NCI-H1105 treated with DMSO at 0.1 percent for 48 hours (cell line): Measurements from ENCODE around the gene NR1I2.

ENCODE experiments used
- DNase-seq: peaks from one replicate; lab custom pipeline; 2025; lab: John Stamatoyannopoulos, UW

Gene NR1I2

DNA sequence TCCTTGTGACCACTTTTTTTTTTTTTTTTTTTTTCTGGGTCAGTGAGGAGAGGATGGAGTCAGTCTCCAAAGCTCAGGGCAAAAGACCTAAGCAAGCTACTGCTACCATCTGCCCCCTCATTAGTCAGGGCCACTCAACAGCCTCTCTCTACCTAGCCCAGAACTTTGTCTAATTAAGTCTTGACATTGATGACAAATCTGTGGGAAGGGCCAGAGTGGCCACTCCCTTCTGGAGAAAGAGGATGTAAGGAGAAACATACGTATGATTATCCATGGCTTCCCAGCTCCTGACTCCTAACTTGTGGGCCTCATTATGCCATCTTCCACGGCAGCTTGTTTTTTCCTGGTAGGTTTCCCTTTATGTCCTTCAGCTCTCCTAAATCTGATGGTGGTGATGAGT, 37.9 kb downstream of the NR1I2 start:
- no peak for DNase-seq

DNA sequence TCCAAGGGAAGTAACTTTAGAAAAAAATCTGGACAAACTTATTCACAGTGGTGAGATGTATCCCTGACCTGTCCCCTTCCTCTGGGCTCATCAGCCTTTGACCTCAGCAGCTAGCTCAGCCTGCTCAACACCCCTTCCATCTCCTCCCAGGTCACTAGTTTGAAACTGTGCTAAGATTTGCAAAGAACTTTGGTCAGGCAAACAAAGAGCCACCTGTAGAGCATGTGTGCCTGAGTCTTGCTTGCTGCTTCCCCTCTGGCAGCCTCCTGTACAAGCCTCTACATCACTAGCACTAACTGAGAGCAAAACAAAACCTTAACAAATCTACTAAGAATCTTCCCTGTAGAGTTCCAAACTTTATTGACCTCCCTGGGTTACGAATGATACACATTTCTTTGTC, 43.9 kb downstream of the NR1I2 start:
- no peak for DNase-seq

DNA sequence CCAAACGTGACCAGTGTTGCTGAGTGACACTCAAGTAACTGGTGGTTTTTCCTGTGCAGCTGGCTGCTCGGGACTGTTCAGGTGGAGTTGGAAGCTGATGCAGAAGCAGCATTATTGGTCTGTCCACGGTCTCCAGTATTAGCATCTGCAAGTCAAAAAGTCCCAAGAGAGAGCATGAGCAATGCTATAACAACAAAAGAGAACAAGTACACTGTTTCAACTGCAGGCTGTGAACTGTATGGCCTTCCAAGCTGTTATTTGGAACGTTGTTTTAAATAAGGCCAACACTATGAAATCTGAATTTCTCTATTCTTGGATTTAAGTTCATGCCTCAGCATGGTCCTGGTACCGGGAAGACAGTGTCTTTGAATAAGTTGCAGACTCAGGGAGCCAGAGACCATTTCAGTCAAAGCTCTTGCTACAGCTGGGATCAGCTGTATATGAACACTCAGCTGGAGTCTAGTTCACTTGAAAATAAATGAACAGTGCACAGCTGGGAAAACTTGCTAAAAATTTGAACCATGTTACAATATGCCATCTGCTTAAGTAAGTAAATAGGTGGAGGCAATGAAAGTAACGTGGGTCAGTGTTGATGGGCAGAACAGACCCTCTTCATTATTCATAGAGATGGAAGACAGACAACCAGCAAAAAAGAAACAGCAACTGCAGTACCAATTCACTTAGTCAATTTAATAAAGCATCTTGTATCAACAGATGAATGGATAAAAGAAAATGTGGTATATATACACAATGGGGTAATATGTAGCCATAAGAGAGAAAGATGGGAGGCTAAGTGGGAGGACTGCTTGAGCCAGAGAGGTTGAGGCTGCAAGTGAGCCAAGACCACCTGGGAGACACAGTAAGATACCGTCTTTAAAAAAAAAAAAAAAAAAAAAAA, 45.1 kb downstream of the NR1I2 start:
- no peak for DNase-seq

DNA sequence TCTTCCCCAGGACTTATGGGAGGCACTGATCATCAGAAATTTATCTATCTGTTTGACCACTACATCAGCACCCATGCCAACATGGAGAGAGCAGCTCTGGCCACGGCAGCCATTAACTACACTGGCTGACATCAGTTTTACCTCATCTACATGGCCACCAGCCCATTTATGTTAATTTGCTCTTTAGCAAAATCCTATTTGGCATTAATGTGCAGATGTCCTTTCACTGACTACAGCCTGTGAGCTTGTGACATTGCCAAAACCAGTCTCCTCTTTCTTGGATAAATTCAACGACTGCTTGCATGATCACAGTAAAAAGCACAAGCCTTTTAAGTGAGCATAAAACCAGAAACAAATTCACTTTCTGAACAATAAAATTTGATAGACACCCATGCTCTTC, 47.5 kb downstream of the NR1I2 start:
- DNase-seq = no peak

DNA sequence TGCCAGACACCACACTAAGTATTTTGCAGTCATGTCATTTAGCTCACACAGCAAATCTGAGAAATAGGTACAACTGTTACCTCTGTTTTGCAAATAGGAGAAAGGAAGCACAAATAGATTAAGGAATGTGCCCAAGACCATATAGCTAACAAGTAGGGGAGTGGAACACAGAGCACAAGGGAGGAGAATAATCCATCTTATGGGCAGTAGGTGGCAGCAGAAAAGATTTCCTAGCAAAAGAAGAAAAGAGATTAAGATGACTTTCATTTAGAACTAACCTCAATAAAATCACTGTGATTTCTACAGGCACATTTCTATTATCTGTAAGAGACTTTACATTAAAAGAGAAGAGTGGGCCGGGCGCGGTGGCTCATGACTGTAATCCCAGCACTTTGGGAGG, 49.1 kb downstream of the NR1I2 start:
- DNase-seq = no peak

DNA sequence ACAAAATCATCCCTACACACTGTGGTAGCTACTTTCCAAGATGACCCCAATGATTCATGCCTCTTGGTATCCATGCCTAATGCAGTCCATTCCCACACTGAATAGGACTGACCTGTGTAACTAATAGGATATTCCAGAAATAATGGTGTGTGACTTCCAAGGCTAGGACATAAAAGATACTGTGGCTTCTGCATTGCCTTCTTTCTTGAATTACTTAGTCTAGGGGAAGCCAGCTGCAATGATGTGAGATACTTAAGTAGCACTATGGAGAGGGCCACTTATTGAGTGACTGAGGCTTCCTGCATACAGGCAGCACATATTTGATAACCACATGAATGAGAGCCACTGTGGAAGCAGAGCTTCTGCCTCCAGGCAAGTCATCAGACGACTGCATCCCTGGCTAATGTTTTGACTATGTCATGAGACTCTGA, 50.1 kb downstream of the NR1I2 start:
- DNase-seq = no peak

DNA sequence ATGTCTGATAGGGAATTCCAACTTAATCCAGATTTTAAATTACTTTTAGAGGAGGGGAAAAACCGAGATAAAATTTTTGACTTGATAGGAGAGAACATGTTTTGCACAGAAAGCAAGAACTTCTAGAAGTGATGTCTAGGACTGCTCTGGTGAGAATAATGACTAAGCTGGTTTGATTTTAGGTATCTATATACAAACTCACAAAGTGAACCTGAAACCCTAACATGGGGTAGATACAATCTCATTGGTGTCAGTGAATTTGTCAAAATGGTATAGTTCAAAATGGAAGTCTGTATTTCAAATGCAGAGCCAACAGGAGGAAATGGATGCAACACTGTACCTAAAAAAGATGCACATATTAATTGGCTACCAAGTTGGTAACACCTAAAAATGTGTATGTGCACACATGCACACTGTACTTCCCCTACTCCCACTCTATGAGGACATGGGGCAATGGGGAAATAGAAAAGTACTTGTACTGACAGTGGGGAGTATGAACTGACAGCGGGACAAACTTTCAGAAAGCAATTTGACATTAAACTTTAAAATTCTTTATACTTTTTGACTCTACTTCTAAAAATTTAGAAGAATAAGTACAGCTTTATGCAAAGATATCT, 53.0 kb downstream of the NR1I2 start:
- no peak for DNase-seq

DNA sequence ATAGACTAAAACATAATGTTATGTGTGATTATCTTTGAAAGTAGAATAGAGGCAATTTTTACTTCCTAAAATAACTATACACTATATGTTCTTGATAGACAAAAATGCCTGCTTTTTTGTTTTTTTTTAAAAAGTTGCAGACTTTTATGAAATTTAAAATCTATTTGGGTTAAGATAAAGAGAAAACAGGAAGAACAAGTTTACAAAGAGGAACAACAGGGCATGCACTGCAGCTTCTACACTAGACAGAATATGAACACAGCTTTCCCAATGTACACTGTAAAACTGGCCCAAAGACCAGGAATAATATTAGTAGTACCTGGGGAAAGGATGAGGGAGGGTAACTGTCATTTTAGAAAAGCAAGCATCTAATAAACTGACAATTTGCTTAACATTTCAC, 53.7 kb downstream of the NR1I2 start:
- DNase-seq = no peak

DNA sequence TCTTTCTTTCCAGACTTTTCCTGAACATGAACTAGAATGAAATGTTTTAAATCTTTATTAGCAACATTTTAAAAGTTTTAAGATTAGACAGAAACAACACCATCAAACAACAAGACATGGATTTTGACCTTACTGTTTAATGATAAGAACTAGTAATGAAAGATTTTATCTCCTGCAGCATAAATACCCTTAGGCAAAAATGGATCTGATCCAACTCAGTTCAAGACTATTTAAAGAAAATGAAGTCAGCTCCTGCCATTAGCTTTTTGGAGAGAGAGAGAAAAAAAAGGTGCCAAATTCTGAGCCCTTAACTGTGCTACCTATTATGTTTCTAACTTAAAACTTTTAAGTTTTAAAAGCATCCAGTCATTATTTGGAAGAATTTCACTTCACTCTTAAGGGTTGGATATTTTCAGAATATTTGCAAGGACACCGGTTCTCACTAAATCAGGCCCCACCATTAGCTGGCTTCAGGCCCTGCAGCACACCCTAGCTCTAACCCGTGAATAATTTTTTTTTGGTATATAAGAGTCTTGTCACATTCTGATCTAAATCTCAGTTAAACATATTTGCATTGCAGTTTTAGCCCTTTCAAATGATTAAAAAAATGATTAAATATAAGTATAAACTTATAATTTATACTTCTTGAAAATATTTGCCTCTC, 60.0 kb downstream of the NR1I2 start:
- no peak for DNase-seq

DNA sequence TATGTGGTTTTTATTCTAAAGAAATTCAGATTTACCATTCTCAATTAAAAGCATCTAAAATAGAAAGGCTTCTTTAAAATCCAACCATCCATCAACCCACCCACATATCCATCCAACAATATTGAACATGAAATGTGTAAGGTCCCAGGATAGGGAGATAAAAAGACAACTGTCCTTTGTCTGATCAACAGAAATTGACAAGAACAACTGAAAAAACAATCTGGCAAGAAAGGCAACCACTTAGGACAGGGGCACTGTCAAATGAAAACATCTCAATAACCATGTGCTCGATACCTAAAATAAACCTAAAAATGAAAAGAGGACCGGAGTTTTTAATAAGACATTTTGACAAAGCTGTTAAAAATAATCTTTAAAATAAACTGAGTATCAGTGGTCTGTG, 67.2 kb downstream of the NR1I2 start:
- no peak for DNase-seq

DNA sequence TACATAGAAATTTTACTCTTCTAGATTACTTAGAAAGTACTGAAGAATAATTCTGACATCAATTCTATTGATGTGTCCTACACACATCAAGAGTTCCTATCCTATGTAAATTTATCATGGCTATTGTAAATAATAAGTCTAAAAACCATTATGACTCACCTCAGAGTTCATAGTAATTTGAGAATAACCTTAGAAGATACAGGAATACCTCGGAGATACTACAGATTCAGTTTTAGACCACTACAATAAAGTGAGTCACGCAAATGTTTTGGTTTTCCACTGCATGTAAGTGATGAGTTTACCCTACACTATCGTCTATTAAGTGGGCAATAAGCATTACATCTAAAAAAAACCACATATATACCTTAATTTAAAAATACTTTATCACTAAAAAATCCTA, 74.8 kb downstream of the NR1I2 start:
- no peak for DNase-seq

DNA sequence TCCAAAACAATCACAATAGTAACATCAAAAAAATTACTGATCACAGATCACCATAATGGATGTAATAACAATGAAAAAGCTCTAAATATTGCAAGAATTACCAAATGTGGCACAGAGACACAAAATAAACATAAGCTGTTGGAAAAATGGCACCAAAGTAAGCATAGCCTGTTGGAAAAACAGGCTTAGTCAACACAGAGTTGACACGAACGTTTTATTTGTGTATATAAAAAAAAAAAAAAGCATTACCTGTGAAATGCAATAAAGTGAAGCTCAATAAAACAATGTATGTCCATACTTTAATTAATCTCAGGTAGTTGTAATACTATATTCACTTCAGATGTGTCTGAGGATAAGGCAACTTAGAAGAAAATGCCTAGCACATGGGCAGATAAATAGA, 77.1 kb downstream of the NR1I2 start:
- DNase-seq = no peak

DNA sequence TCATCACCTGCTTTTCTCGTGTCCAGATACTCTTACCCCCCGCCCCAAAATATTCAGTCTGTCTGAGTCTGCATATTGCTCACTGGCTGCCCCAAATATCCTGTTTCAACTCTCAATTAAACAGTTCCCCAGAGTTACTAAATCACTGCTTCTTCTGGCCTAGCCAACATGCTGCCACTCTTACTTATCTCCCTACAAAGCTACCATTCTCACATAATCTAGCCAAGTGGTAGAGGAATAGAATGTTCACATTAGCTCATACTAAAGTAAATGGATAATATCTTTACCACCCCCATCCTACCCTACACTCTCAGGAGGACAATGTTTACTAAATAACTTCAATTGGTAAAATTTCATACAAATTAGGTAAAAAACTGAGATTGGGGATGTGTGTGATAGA, 77.8 kb downstream of the NR1I2 start:
- no peak for DNase-seq

DNA sequence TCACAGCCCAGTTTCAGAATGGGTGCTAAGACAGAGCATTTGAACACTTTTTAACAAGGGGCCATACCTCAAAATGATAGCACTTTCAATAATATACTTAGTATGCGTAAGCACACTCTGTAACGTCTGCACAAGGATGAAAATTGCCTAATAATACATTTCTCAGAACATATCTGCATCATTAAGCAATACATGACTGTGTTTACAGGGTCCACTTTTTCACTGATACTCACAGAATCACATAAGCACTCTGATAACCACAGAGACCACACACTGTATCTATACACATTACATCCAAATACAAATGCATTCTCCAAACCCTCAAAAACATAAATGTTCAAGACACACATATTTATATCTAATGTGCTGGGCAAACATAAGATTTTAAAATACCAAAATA, 79.8 kb downstream of the NR1I2 start:
- no peak for DNase-seq

DNA sequence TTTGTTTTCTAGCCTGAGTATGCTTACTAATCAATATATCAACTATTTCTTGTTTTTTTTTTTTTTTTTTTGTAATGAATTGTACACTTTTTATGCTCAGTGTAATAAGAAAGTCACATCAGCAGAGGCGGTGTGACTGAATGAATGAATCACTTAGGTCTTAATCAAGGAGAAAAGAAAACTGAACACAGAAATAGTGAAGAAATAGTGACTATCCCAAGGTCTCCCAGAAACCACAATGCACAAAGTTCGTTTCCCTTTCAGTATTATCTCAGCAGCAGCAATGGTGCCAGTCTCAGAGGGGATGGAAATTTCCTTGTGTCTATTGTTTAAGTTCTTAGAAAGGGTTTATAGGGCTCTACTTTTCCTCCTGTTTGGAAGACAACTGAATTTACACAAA, 80.7 kb downstream of the NR1I2 start:
- no peak for DNase-seq

DNA sequence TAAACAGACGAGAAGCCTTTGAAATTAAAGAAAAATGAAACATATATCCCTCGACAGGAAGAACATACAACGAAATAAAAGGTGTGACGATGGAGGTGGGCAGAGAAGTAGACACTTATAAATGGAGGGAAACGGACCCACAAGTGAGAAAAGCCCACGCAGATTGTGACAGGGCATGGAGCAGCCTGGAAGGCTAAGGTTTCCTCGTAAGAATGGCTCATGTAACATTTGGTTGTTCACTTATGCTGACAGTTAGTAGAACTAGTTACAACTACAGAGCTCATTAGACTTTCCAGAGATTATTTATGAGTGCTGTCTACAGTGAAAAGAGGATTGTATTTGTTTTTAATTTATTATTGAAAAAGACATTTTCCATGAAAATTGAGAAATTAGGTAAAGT, 82.6 kb downstream of the NR1I2 start:
- no peak for DNase-seq
